HUDEP-2 (cell line): Measurements from ENCODE around the gene CRPPA.
"Not testable (repeated sequence)": the region's sequence is repeated elsewhere in the genome, so short reads cannot be mapped to it uniquely, and the experiment has no call there.

ENCODE experiments used
- DNase-seq, 76 experiments: peaks; one replicate each; lab custom pipeline; 2025; ENCODE audit not compliant: unreplicated experiment in 76 of 76; lab: John Stamatoyannopoulos, UW

Gene CRPPA

DNA sequence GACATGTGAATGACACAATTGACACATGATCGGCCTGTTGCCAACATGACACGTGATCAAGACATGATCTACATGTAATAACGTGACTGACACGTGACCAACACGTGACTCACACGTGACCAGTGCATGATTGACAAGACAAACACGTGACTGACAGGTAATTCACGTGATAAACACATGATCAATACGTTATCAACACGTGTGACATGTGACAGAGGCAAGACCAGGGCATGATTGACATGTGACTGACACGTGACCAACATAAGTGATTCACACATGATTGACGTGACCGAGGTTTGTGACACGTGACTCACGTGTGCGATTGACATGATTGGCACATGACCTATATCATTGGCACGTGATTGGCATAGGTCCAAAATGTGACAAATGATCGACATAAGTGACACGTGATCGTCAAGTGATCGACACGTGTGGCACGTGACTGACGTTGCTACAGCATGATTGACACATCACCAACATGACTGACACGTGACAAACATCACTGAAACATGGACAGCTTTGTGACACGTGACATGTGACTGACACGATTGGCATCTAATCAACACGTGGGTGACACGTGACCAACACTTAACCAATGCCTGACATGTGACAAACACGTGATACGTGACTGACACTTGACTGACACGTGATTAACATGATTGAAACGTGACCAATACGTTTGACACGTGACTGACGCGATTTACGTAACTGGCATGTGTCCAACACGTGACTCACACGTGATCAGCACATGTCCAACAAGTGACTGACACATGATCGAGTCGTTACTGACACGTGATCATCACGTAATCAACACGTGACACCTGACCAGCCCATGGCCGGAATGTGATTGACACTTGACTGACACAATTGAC lies 23.0 kb downstream of the CRPPA start:
- peak in 11 of 76 experiments; percentile 15 to 83 (median 71) for DNase-seq

GRCh38 chr7:16397501-16398145 lies 23.7 kb downstream of the CRPPA start:
- no peak for DNase-seq

DNA sequence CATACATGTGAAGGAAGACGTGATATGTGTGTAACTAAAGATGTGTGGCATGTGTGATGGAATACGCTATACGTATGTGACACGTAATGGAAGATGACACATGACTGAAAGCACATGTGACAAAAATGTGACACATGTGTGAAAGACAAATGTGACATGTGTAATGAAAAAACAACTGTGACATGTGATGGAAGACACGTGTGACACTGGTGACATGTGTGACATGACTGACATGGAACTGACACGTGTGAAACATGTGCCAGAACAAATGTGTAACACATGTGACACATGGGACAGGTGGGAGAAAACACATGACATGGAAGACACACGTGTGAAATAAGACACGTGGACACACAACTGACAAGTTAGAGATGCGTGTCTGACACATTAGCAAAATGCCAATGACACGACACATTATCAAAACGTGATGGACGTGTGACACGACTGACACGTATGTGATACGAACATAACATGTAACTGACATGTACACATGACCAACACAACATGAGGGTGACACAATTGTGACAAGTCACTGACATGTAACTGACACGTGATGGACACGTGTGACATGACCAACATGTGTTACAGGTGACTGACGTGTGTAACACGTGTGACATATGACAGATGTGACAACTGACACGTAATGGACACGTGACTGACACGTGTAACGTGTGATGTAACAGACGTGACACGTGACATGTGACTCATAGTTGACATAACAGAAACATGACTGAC lies 24.4 kb downstream of the CRPPA start:
- no peak for DNase-seq

GRCh38 chr7:16395121-16395520 lies 26.2 kb downstream of the CRPPA start:
- DNase-seq = no peak

GRCh38 chr7:16393862-16394422 lies 27.4 kb downstream of the CRPPA start:
- DNase-seq = no peak

- no peak for DNase-seq
These were observed 28.3 kb downstream of the CRPPA start for GRCh38 chr7:16392990-16393523.

DNA sequence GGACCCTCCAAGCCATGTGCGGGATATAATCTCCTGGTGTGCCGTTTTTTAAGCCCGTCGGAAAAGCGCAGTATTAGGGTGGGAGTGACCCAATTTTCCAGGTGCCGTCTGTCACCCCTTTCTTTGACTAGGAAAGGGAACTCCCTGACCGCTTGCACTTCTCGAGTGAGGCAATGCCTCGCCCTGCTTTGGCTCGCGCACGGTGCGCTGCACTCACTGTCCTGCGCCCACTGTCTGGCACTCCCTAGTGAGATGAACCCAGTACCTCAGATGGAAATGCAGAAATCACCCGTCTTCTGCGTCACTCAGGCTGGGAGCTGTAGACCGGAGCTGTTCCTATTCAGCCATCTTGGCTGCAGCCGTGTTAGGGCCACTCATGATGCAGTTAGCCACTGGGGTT lies 37.6 kb downstream of the CRPPA start:
- not testable (repeated sequence) for DNase-seq

DNA sequence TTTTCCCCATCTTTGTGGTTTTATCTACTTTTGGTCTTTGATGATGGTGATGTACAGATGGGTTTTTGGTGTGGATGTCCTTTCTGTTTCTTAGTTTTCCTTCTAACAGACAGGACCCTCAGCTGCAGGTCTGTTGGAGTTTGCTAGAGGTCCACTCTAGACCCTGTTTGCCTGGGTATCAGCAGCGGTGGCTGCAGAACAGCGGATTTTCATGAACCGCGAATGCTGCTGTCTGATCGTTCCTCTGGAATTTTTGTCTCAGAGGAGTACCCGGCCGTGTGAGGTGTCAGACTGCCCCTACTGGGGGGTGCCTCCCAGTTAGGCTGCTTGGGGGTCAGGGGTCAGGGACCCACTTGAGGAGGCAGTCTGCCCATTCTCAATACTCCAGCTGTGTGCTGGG lies 38.2 kb downstream of the CRPPA start:
- not testable (repeated sequence) for DNase-seq
